Hepatocyte (in vitro differentiated cells): ENCODE results near the gene KAT2B. TPM values are rescaled to one million over a fixed set of nuclear protein-coding genes. Genes with fewer than 3 reads are reported as not detected.

Experiments used
- DNase-seq: peaks from one replicate; pipeline ENCODE4 v3.0.0-alpha.2; 2016; ENCODE audit warnings: low spot score
- H2AFZ ChIP-seq: fragments of 200-600 bp; sonication (generic); 2 replicates; pipeline ENCODE4 v1.6.0; 2016; ENCODE audit warnings: antibody characterized with exemption, mild to moderate bottlenecking
- H3K27ac ChIP-seq: fragments of 200-600 bp; sonication (generic); 2 replicates; pipeline ENCODE4 v1.5.1; 2016; ENCODE audit warnings: mild to moderate bottlenecking
- H3K27me3 ChIP-seq: fragments of 200-600 bp; sonication (generic); 2 replicates; pipeline ENCODE4 v1.6.1; 2016
- H3K36me3 ChIP-seq: fragments of 200-600 bp; sonication (generic); replicated peaks from 2 replicates; pipeline ENCODE4 v1.5.1; 2016; ENCODE audit warnings: low read depth; ENCODE audit not compliant: insufficient read depth
- H3K4me1 ChIP-seq: fragments of 200-600 bp; sonication (generic); 2 replicates; pipeline ENCODE4 v1.5.1; 2016; ENCODE audit warnings: mild to moderate bottlenecking, moderate library complexity; ENCODE audit not compliant: insufficient read depth
- H3K4me2 ChIP-seq: fragments of 200-600 bp; sonication (generic); 2 replicates; pipeline ENCODE4 v1.6.0; 2016
- H3K4me3 ChIP-seq: fragments of 200-600 bp; sonication (generic); 2 replicates; pipeline ENCODE4 v1.5.1; 2016; ENCODE audit warnings: mild to moderate bottlenecking
- H3K79me2 ChIP-seq: fragments of 200-600 bp; sonication (generic); 2 replicates; pipeline ENCODE4 v1.6.0; 2017; ENCODE audit warnings: mild to moderate bottlenecking
- H3K9me2 ChIP-seq: fragments of 200-600 bp; sonication (generic); replicated peaks from 2 replicates; pipeline ENCODE4 v1.6.0; 2017; ENCODE audit warnings: mild to moderate bottlenecking; ENCODE audit not compliant: insufficient read depth
- H3K9me3 ChIP-seq: fragments of 200-600 bp; sonication (generic); 2 replicates; pipeline ENCODE4 v1.5.1; 2016; ENCODE audit warnings: low read depth, mild to moderate bottlenecking
- H4K20me1 ChIP-seq: fragments of 200-600 bp; sonication (generic); 2 replicates; pipeline ENCODE4 v1.6.0; 2016; ENCODE audit warnings: mild to moderate bottlenecking; ENCODE audit not compliant: insufficient read depth, poor library complexity, severe bottlenecking
- EZH2 ChIP-seq: fragments of 200-600 bp; sonication (generic); IDR thresholded peaks from 2 replicates; pipeline ENCODE4 v1.6.1; 2016; ENCODE audit warnings: antibody characterized with exemption, mild to moderate bottlenecking, borderline replicate concordance
- EZH2phosphoT487 ChIP-seq: fragments of 200-600 bp; sonication (generic); IDR thresholded peaks from one replicate; pipeline ENCODE4 v1.6.1; 2018; ENCODE audit warnings: antibody characterized with exemption, mild to moderate bottlenecking, low read depth, moderate library complexity; ENCODE audit not compliant: unreplicated experiment, severe bottlenecking
- WGBS: methylation state at CpG from one replicate; pipeline ENCODE4 v1.1.6; 2016; ENCODE audit warnings: low lambda C conversion rate; ENCODE audit errors: missing lambda C conversion rate; 5-methylcytosine and 5-hydroxymethylcytosine counted together
- polyA plus RNA-seq: library from polyadenylated mRNA; unstranded; fragments of >200 nt; fragmentation: Nextera tagmentation; extraction: Ambion mirVana; gene quantifications from 2 replicates; pipeline ENCODE4 v1.2.1, GENCODE V29; 2016
- total RNA-seq: library from RNA; depleted of rRNA; stranded (reverse); fragments of >200 nt; gene quantifications from 2 replicates; pipeline ENCODE4 v1.2.3, GENCODE V29; 2014
- TF ChIP-seq, protein P1 (sequence below): fragments of 200-600 bp; sonication (generic); IDR thresholded peaks from 2 replicates; pipeline ENCODE4 v1.5.1; 2016; ENCODE audit warnings: antibody characterized with exemption, mild to moderate bottlenecking; ENCODE audit not compliant: poor library complexity

KAT2B gene
- total and polyA plus RNA-seq, 2 experiments from 2014 or later = 11.7 to 13.3 TPM

DNA sequence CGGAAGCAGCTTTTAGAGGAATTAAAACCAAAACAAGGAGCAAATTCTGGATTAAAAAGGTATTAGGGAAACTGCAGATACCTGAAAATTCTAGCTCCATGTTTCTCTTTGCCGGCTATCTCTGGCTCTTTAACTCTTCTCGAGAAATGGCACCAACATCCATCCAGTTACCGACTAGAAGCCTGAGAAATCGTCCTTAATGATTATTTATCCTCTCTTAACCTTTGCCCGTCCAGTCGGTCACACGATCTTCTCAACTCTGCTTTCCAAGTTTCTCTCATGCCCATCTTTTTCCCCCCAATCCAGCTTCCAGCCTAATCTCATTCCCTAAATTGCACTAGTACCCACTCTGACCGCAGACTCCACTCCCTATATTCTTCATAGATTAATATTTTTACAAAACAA, 146.4 kb downstream of the KAT2B start:
- peak; percentile 14 for DNase-seq
- no peaks in the 10 kb centered on the region for H3K9me3 ChIP-seq
- peak overlapping the region; percentile 88 for H3K27ac ChIP-seq
- H3K9me2 ChIP-seq = no peaks in the 10 kb centered on the region
- no peaks in the 10 kb centered on the region for H3K27me3 ChIP-seq
- peak overlapping the region; percentile 72 for H2AFZ ChIP-seq
- H3K36me3 ChIP-seq = no peaks in the 10 kb centered on the region
- 2% methylated on average over 9 of the region's 9 CpGs for WGBS
- no peaks in the 10 kb centered on the region for H4K20me1 ChIP-seq
- peaks cover 13% of the 10 kb centered on the region for H3K79me2 ChIP-seq
- peaks cover 9% of the 10 kb centered on the region for H3K4me1 ChIP-seq
- peak overlapping the region; percentile 83 for H3K4me2 ChIP-seq
- TF ChIP-seq EZH2phosphoT487 (no peak), EZH2 (no peak)
- TF ChIP-seq, protein P1, sequence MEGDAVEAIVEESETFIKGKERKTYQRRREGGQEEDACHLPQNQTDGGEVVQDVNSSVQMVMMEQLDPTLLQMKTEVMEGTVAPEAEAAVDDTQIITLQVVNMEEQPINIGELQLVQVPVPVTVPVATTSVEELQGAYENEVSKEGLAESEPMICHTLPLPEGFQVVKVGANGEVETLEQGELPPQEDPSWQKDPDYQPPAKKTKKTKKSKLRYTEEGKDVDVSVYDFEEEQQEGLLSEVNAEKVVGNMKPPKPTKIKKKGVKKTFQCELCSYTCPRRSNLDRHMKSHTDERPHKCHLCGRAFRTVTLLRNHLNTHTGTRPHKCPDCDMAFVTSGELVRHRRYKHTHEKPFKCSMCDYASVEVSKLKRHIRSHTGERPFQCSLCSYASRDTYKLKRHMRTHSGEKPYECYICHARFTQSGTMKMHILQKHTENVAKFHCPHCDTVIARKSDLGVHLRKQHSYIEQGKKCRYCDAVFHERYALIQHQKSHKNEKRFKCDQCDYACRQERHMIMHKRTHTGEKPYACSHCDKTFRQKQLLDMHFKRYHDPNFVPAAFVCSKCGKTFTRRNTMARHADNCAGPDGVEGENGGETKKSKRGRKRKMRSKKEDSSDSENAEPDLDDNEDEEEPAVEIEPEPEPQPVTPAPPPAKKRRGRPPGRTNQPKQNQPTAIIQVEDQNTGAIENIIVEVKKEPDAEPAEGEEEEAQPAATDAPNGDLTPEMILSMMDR = no peak
- peak overlapping the region; percentile 48 for H3K4me3 ChIP-seq

DNA sequence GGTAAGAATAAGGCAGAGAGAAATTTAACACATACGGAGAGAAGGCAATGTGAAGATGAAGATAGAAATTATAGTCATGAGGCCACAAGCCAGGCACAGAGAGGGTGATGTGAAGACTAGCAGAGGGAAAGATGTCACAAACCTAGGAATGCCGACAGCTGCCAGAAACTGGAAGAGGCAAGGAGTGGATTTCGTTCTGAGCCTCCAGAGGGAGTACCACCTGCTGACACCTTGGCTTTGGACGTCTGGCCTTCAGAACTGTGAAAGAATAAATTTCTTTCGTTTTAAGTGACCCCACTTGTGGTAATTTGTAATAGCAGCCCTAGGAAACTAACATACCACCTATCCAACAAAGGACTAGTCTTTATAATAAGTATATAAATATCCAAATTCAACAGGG, 150.7 kb downstream of the KAT2B start:
- TF ChIP-seq, protein P1 = no peak
- no peak for TF ChIP-seq EZH2phosphoT487
- no peak overlapping the region for H3K4me3 ChIP-seq
- no peaks in the 10 kb centered on the region for H3K36me3 ChIP-seq
- H3K79me2 ChIP-seq = no peaks in the 10 kb centered on the region
- H3K4me2 ChIP-seq = no peak overlapping the region
- H4K20me1 ChIP-seq = no peaks in the 10 kb centered on the region
- no peaks in the 10 kb centered on the region for H3K9me3 ChIP-seq
- H3K9me2 ChIP-seq = no peaks in the 10 kb centered on the region
- DNase-seq = no peak
- H3K4me1 ChIP-seq = peaks cover 9% of the 10 kb centered on the region
- H3K27me3 ChIP-seq = no peaks in the 10 kb centered on the region
- no peak overlapping the region for H3K27ac ChIP-seq
- H2AFZ ChIP-seq = no peak overlapping the region
- WGBS = 51% methylated on average over 5 of the region's 5 CpGs

DNA sequence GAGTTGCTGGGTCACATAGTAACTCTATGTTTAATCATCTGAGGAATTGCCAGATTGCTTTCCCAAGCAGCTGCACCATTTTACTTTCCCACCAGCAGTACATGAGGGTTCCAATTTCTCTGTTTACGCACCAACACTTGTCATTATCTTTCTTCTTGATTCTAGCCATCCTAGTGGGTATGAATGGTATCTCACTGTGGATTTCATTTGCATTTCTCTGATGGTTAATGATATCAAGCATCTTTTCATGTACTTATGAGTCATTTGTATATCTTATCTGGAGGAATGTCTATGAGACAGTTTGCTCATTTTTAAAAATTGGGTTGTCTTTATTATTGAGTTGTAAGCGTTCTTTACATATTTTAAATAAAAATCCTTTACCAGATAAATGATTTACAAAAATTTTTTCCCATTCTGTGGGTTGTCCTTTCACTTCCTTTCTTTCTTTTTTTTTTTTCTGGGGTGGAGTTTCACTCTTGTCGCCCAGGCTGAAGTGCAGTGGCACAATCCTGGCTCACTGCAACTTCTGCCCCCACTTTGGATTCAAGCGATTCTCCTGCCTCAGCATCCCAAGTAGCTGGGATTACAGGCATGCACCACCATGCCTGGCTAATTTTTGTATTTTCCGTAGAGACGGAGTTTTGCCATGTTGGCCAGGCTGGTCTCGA, 154.7 kb downstream of the KAT2B start:
- Histone ChIP-seq H3K4me2 (no peak overlapping the region), H4K20me1 (no peaks in the 10 kb centered on the region), H3K4me3 (no peak overlapping the region), H3K4me1 (no peaks in the 10 kb centered on the region), H3K9me3 (no peaks in the 10 kb centered on the region), H3K79me2 (no peaks in the 10 kb centered on the region), H3K27ac (no peak overlapping the region), H3K9me2 (no peaks in the 10 kb centered on the region), H3K27me3 (no peaks in the 10 kb centered on the region), H2AFZ (no peak overlapping the region), H3K36me3 (no peaks in the 10 kb centered on the region)
- DNase-seq = no peak
- WGBS = 97% methylated on average over 7 of the region's 7 CpGs
- TF ChIP-seq EZH2phosphoT487 = no peak
- TF ChIP-seq, protein P1 = no peak
- TF ChIP-seq EZH2 = no peak
